NCI-H1694 treated with DMSO at 0.1 percent for 48 hours (cell line): Measurements from ENCODE around the gene FAM3B.

Experiments used
- DNase-seq: peaks from one replicate; lab custom pipeline; 2025; lab: John Stamatoyannopoulos, UW

The FAM3B gene

DNA sequence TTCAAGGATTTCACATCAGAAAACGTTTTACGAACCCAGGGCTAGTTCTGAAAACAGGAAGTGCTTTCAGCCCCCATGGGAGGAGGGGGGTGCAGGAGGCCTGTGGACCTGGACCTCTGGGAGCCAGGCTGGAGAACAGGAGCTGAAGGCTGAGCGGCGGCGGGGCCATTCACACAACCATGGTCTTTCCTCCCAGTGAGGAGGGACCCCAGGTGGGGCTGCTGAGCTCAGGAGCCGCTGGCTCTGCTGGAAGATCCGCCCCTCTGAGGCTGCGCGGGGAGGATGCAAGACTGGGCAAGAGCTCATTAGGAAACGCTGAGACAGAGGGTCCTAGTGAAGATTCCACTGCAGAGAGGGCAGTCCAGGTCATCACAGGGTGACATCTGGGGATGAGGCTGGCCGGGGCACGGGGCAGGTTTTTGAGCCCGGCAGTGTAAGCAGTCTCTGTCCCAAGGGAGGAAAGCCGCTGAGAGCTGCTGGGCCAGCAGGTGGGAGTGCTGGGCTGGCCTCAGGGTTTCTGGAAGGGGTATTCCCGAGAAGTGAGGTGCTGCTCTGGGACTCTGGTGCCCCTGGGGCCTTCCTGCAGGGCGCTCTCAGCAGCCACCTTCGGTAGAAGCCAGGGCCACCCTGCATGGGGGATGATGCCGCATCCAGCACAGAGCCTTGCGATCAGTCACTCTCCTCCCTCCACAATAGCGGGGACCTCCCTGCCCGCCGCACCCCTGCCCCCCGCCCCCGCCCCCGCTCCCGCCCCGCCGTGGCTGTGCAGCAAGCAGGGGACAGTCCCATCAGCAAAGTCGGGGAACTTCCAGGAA is 52.7 kb downstream of the FAM3B start:
- DNase-seq = no peak

DNA sequence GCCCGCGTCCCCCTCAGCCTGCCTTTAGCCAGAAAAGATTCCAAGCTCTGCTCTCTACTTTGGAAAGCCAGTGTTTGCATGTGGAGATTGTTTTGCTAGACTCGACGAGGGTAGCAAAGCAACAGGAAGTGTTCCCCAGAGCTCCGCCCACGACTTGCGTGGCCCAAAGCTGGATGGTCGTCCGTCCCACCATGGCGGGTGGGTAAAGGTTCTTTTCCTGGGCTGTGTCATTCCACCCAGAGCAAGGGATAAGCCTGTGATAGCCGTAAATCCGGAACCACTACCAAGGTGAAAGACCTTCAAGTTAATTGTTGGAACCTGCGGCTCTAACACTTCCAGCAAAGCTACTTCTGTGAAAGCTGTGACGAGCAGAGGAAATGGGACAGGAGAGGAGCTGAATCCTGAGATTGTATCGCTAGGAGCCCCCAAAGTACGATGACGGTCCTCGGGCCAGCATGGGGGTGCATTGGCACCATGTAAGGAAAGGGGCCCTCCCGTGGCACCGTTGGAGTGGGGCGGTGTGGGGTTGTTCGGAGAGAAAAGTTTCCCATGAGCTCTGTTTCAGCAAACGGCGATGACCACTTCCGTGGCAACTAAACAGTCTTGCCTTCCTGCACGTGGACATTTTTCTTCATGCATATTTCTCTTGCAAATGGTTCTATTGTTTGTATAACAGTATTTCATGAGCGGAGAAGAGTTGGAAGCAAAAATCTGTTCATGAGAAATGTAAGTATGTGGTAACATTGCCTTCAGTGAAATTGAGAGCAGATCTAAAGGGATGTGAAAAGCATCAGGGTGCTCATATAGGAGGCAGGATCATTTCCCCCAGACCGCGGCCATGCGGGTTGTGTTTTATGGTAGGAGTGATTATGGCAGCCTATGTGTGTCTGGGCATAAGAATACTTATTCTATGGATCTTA is 53.6 kb downstream of the FAM3B start:
- no peak for DNase-seq

DNA sequence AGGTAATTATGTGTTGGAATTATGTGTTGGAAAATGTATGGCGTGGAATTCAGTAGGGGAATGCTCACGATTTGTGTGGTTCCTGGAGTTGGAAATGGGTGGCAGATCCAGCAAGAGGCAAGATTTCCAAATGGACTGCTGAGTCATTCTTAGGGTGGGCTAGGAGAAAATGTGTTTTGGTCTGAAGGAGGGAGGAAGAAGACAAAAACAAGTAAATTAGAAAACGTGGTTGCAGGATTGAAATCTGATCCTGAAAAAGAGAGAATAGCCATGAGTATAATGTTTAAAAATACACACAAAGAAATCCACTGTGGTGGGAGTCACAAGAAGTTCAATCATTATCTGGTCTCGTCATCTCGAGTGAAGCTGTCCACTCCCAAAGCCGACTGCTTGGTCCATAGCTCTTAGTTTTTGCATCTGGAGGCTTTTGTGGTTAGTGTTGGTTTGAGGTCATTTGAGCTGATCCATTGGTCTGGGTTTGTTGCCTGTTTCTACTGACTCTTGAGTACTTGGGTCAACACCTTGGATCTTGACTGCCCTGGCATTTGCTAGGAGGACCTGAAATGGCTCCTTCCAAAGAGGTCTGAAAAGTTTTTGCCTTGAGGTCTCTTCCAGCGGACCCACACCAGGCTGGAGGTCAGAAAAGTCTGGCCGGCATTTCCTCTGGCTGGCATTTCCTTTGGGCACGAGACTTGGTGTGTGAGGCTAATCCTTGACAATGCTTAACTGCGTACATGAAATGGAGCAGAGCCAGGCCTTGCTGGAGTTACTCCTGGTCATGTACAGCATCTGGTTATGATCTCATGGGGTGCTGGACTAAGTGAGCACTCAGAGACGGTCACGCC is 54.5 kb downstream of the FAM3B start:
- no peak for DNase-seq

DNA sequence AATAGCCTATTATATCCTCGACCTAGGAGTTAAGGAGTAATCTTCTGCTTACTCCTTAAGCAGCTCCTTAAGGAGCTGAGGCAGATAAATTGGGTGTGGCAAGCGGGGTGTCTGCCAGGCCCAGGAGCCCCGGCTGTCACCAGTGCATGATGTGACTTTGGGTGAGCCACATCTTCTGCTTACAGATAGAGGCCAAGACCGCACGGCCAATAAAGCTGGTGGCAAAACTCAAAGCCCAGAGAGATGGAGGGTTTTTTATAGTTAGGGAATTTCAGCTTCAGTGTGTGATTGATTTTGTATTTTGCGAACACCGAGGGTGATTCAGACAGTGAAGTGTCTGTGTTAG is 55.1 kb downstream of the FAM3B start:
- DNase-seq = no peak

DNA sequence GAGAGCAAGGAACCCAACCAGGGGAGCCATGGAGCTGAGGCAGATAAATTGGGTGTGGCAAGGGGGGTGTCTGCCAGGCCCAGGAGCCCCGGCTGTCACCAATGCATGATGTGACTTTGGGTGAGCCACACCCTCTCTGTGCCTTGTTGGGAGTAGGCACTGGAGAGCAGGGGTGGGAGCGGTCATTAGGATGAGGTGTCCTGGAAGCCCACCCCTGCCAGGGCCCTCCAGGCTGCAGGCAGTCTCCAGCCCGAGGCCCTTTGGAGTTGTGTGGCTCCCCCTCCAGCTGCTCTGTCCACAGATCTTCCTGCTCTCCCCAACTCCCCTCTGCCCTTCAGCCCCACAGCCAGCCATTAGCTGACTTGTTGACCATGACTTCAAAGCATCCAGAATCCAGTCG is 56.7 kb downstream of the FAM3B start:
- no peak for DNase-seq

DNA sequence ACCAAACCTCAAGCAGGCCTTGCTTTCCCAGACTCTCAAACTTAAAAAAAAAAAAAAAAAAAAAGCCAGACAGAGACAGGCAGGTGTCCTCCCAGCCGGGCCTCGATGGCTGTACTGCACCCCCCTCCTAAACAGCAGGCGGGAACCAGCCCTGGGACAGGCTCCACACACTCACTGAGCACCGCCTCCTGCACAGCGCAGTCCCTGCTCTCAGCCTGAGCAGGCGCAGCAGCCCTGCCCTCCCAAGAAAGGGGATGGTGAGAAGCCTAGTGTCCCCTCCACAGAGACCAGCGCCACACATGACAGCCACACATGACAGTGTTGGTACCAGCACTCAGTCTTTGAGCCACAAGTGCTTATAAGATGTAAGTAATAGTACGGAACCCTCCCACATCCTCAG is 57.2 kb downstream of the FAM3B start:
- DNase-seq = no peak

DNA sequence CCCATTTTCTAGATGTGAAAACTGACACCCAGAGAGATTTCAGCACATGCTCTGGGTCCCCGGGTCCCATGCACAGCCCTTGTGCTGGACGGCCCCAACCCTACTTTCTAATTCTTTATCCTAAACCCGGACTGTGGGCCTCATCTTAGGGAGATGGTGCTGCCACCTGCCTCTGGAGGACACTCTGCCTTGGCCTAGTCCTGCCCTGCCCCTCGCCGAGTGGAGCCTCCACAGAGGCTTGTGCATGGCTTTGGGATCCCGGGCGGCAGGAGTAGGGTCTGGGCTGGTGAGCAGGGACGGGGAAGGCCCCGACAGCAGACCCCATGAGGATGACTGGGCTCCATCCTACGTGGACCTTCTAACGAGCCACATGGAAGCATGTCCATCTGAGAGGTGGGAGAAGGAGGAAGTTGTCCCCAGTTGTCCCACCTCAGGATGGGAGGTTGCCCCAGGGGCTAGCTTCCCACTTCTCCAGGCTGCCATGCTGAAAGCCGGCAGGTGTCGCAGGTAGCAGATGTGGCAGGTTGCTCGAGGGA is 57.6 kb downstream of the FAM3B start:
- no peak for DNase-seq

DNA sequence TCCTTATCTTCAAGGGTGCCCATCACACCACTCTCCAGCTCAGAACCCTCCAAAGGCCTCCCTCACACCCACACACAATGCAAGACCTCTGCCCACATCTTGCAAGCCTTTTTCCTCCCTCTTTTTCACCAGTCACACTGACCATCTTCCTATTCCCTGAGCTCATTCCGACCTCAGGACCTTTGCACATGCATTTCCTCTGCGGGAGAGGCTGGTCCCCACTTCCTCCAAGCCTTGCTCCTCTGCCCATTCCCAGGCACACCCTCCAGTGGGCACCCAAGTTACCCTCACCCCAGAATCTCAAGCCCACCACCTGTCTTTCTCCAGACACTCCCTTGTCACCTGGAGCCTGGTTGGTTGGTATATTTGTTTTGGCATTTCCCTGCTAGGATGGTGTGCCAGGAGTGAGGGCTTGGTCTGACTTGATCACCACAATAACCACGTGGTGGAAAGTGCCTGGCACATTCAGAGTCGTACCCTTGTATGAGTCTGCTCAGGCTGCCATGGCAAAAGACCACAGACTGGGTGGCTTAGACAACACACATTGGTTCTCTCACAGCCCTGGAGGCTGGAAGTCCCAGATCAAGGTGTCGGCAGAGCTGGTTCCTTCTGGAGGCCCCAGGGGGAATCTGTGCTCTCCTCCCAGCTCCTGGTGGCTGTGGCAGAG is 58.4 kb downstream of the FAM3B start:
- DNase-seq = no peak

DNA sequence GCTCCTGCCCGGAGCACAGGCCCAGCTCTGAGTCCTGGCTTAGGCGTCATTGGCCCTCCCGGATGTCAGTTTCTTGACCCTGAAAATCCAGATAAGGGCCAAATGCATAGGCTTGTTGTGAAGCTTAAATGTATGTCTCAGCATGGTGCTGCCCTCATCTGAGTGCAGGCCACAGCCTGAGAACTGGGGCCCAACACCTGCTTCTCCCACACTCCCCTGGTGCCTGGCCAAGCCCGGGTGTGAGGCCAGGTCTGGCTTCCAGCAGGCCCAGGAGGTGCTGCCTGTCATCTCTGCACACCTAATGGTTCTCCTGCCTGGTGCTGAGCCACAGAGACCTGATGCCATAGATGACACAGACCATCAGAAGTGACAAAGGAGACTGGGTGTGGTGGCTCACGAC is 59.3 kb downstream of the FAM3B start:
- no peak for DNase-seq

DNA sequence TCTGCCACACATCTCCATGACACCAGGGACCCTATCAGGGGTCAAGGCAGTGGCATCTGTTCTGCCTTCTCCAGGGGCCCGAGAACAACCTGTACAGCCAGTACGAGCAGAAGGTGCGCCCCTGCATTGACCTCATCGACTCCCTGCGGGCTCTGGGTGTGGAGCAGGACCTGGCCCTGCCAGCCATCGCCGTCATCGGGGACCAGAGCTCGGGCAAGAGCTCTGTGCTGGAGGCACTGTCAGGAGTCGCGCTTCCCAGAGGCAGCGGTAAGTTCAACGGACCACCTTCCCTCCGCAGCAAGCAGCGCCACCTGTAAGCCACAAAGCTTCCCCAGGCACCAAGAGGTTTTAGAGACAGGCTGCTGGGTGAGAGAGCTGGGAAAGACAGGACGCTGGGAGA is 61.1 kb downstream of the FAM3B start:
- no peak for DNase-seq

DNA sequence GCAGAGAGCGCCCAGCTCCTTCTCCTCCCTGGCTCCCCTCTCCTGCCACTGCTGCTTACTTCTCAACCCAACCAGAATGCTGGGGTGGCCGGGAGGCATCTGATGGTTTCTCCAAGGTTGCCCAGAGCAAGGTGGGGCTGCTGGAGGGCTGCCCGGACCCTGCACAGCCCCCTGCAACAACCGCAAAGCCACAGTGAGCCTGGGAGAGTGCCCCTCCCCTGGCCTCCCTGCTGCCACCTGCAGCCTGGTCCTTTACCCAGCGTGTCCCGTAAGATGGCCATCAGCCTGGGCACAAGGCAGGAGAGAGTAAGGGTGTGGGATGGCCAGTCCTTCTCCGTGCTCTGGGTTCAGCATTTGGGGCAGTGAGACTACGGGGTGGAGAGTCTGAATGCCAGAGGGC is 62.2 kb downstream of the FAM3B start:
- DNase-seq = no peak

DNA sequence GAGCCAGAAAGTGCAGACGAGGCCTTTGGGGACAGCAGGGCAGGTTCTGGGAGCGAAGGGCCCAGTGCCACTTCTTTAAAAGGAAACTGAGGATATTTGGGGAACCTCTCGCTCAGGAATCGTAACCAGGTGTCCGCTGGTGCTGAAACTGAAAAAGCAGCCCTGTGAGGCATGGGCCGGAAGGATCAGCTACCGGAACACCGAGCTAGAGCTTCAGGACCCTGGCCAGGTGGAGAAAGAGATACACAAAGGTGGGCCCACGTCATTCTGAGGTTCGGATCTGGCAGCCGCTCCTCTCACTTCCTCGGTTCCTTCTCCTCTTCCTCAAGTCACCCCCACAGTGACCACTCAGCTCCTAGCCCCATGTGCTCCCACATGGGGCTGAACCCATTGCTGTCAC is 63.3 kb downstream of the FAM3B start:
- DNase-seq = no peak

DNA sequence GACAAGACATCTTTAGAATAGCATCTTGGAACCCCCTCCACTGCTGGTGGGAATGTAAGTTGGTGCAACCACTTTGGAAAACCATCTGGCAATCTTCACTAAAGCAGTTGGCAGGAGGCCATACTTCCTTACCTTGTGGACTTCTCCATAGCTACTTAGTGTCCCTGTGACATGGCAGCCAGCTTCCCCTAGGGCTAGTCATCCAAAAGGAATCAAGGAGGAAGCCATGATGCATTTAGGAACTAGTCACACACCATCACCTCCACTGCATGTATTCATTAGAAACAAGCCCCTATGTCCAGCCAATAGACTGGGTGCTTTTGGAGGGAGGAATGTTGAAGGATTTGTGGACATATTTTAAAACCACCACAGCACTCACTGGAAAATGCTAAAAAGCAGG is 65.1 kb downstream of the FAM3B start:
- no peak for DNase-seq

DNA sequence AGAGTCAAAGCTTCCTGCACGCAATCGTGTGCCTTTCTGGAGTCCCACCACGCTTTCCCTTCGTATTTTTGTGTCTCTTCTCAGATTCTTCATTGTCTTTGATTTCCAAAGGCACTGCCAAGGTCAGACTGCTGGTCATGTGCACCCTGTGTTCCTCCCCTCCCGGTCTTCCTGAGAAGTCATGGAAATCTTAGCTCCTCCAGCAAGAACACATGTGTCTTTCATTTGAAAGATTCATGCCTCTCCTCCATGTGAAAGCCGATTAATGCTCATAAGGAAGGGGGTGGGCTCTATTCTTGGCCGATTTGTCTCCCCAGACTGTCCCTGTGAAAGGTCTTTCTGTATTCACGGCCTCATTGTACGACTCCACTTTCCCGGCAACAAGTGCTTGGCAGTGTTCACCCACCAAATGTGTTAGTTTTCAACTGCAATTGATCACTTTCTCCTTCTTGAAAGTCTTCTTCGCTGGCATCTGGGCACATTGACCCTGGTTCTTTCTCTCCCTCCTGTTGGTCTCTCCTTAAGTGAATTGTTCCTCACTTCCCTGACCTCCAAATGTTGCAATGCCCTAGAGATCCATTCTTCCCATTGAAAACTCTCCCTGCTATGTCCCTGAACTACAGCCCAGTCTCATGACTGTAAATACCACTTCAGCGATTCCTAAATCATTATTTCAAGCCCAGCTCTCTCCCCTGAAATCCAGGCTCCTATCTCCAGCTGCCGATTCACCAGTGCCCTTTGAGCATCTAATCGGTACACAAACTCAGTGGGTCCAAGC is 70.6 kb downstream of the FAM3B start:
- no peak for DNase-seq

DNA sequence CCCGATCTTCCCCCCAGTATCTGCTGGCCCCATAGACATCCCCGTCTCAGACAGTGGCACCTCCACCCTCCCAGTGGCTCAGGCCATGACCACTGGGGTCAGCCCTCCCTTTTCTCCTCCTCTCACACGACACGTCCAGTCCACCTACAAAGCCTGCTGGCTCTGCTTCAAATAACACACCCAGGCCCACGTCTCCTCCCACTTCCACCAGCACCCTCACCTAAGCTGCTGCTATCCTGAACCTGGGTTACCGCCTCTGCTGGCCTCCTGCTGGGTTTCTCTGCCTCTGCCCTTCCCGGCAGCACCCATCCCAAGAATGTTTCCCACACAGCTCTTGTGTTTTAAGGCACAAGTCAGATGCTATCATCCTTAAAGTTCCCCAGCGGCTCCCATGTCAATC is 71.2 kb downstream of the FAM3B start:
- DNase-seq = no peak

DNA sequence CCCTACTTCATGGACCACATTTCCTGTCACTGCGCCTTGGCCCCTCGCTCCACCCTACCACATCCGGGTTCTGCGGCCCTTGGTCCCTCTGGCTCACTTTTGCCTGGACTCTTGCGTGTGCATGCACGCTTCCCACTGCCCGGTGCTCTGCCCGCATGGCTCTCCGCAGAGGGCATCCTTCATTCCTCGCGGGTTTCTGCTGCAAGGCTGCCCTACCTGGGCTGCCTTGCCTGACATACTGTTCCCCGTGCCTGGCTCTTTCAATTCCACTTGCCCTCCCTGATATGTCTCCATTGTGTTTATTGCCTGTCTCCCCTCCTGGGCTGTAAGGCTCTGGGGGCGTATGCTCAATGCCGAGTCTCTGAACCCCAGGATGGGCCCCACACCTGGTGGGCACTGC is 71.7 kb downstream of the FAM3B start:
- DNase-seq = no peak

DNA sequence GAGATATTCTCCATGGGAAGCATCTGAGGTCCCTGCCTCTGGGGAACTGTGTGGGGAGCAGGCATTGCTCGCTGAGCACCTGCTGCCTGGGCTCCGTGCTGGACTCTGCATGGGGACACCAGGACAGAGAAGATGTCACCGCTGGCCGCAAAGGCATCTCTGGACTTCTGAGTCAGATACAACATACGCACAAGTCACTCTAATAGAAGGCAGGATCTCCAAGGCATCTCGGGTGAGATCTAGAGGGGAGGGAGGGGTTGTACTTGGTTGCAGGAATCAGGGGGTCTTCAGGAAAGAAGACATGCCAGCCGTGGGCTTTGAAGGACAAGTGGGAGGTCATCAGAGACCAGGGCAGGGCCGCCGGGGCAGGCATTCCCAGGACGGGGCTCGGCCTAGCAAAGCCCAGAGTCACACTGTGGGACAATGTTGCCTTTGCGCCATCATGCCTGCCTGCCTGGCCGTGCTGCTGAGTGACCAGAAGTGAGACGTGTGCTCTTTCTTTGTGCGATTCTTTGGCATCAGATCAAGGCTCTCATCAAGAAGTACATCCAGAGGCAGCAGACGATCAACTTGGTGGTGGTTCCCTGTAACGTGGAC is 73.5 kb downstream of the FAM3B start:
- DNase-seq = no peak

DNA sequence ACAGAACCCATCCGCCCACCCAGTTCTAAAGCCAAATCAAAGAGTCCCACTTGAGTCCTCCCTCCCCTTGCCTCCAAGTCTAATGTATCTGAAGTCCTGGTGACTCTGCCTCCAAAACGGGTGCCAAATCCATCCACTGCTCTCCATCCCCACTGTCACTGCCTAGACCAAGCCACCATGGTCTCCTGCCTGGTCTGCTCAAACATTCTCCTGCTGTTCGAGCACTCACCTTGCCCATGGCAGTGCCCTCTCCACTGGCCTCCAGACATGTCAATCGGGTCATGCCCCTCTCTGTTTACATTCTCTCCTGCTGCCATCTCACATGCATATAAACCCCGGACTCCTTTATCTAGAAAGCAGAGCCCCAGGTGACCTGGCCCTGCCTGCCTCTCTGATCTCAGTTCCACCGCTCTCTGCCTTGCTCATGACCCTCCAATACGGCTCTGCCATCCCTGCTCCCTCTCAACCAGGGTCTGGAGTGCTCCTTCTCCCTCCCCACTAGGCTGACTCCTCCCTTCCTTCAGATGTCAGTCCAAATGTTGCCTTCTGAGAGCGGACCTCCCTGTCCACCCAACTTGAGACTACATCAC is 77.4 kb downstream of the FAM3B start:
- DNase-seq = no peak

DNA sequence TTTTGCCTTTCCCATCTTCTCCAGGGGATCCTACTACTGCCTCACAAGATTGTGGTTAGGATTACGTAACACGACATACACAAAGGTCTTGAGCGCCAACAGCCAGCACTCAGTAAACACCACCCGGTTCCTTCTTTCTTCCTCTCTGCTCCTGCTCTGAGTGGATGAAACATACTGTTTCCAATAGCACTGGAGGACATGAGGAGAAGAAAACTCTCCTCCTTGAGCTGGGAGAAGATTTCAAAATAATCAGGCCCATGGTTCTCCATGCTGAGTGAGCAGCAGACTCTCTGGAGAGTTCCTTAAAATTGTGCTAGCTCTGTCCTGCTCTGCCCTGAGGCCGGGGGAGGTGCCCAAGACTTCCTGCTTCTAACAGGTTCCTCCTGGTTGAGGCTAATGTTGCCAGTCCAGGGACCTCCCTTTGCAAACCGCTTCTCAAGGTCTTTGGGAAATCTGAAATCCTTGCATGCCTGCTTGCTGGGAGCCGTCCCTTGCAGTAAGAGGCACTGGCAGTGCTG is 80.0 kb downstream of the FAM3B start:
- no peak for DNase-seq

DNA sequence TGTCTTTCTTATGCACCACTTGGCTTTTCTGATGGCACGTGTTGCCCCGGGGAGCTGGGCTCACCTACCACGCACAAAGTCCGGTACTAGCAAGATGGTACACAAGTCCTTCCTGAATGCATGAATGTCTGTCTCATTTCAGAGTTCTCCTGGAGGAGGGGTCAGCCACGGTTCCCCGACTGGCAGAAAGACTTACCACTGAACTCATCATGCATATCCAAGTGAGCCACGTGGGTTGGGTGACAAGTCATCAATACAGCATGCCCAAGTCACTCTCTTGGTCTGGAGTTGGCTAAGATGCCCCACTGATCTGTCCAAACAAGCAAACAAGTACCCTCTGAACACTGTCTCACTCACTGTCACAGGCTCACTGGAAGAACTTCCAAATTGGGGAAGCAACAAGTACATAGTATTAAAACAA is 80.9 kb downstream of the FAM3B start:
- DNase-seq = no peak
